Loucy (cell line): Measurements from ENCODE around the gene GIGYF2.

Experiments
- H2AFZ ChIP-seq: fragments of 200-600 bp; sonication (generic); 2 replicates; pipeline ENCODE4 v1.6.0; 2016; ENCODE audit warnings: antibody characterized with exemption, mild to moderate bottlenecking, low read length, moderate library complexity
- H3F3A ChIP-seq: fragments of 200-600 bp; 2 replicates; pipeline ENCODE4 v1.6.0; 2016; ENCODE audit warnings: antibody characterized with exemption, low read depth, mild to moderate bottlenecking
- H3K27me3 ChIP-seq: fragments of 200-600 bp; sonication (generic); 2 replicates; pipeline ENCODE4 v1.6.1; 2014; ENCODE audit warnings: low read length, mild to moderate bottlenecking; ENCODE audit not compliant: insufficient read depth, poor library complexity, severe bottlenecking
- H3K36me3 ChIP-seq: fragments of 200-600 bp; sonication (generic); 2 replicates; pipeline ENCODE4 v1.6.1; 2016; ENCODE audit warnings: low read length; ENCODE audit not compliant: insufficient read depth
- H3K4me1 ChIP-seq: fragments of 200-600 bp; sonication (generic); 2 replicates; pipeline ENCODE4 v1.5.1; 2014; ENCODE audit warnings: low read length, mild to moderate bottlenecking; ENCODE audit not compliant: insufficient read depth, poor library complexity, severe bottlenecking
- H3K4me2 ChIP-seq: fragments of 200-600 bp; sonication (generic); 2 replicates; pipeline ENCODE4 v1.6.0; 2014; ENCODE audit warnings: antibody characterized with exemption, low read length, low read depth, mild to moderate bottlenecking; ENCODE audit not compliant: poor library complexity, severe bottlenecking
- H3K4me3 ChIP-seq: fragments of 200-600 bp; sonication (generic); 2 replicates; pipeline ENCODE4 v1.5.1; 2014; ENCODE audit warnings: low read length, mild to moderate bottlenecking, mixed read lengths; ENCODE audit not compliant: poor library complexity, severe bottlenecking
- H3K79me2 ChIP-seq: fragments of 200-600 bp; sonication (generic); 2 replicates; pipeline ENCODE4 v1.6.1; 2014; ENCODE audit warnings: low read length; ENCODE audit not compliant: insufficient read depth
- H3K9ac ChIP-seq: fragments of 200-600 bp; sonication (generic); 2 replicates; pipeline ENCODE4 v1.6.0; 2014; ENCODE audit warnings: mild to moderate bottlenecking, low read depth, low read length, moderate library complexity; ENCODE audit not compliant: poor library complexity, severe bottlenecking
- H3K9me2 ChIP-seq: fragments of 200-600 bp; sonication (generic); replicated peaks from 2 replicates; pipeline ENCODE4 v1.6.1; 2016; ENCODE audit warnings: low read depth, low read length, mixed read lengths
- H3K9me3 ChIP-seq: fragments of 200-600 bp; sonication (generic); 2 replicates; pipeline ENCODE4 v1.6.1; 2014; ENCODE audit warnings: mild to moderate bottlenecking, antibody characterized with exemption, low read length, low read depth; ENCODE audit not compliant: insufficient read depth
- H4K20me1 ChIP-seq: fragments of 200-600 bp; sonication (generic); 2 replicates; pipeline ENCODE4 v1.6.0; 2014; ENCODE audit warnings: antibody characterized with exemption, low read length, mild to moderate bottlenecking; ENCODE audit not compliant: insufficient read depth, poor library complexity, severe bottlenecking
- CTCF ChIP-seq: fragments of 200-600 bp; sonication (generic); conservative IDR thresholded peaks from 2 replicates; pipeline ENCODE4 v1.5.1; 2014; ENCODE audit warnings: mild to moderate bottlenecking, antibody characterized with exemption, low read length
- EZH2phosphoT487 ChIP-seq: fragments of 200-600 bp; IDR thresholded peaks from 2 replicates; pipeline ENCODE4 v1.6.1; 2018; ENCODE audit warnings: antibody characterized with exemption, mild to moderate bottlenecking, moderate library complexity, borderline replicate concordance

GIGYF2 gene

GRCh38 chr2:232870018-232870765 is 173.1 kb downstream of the GIGYF2 start, which contains the start of gene SNORC:
TSS of gene SNORC (plus strand) at chr2:232870264. CDS start at chr2:232870342, 78 bp downstream.
- no peaks in the 10 kb centered on the region for H4K20me1 ChIP-seq
- no peak within 1 kb of the TSS for H3K4me3 ChIP-seq
- no peaks in the 10 kb centered on the region for H3K9me3 ChIP-seq
- no peaks in the 10 kb centered on the region for H3K36me3 ChIP-seq
- H3K27me3 ChIP-seq: no peaks in the 10 kb centered on the region
- no peak within 1 kb of the TSS for H3K4me2 ChIP-seq
- H3K9ac ChIP-seq: no peak within 1 kb of the TSS
- no peak for TF ChIP-seq EZH2phosphoT487
- no peak for TF ChIP-seq CTCF
- H3K79me2 ChIP-seq: no peaks in the 10 kb centered on the region
- no peaks in the 10 kb centered on the region for H3F3A ChIP-seq
- no peaks in the 10 kb centered on the region for H3K9me2 ChIP-seq
- no peaks in the 10 kb centered on the region for H3K4me1 ChIP-seq
- H2AFZ ChIP-seq: no peak within 1 kb of the TSS

- no peak overlapping the region for H3K9ac ChIP-seq
- no peaks in the 10 kb centered on the region for H3K4me1 ChIP-seq
- no peak overlapping the region for H2AFZ ChIP-seq
- no peaks in the 10 kb centered on the region for H3K9me2 ChIP-seq
- no peaks in the 10 kb centered on the region for H3K9me3 ChIP-seq
- no peaks in the 10 kb centered on the region for H3K36me3 ChIP-seq
- no peaks in the 10 kb centered on the region for H3F3A ChIP-seq
- H4K20me1 ChIP-seq: no peaks in the 10 kb centered on the region
- H3K27me3 ChIP-seq: no peaks in the 10 kb centered on the region
- TF ChIP-seq EZH2phosphoT487: no peak
- TF ChIP-seq CTCF: no peak
- no peaks in the 10 kb centered on the region for H3K79me2 ChIP-seq
- no peak overlapping the region for H3K4me3 ChIP-seq
- H3K4me2 ChIP-seq: no peak overlapping the region
Measured at GRCh38 chr2:232870766-232871371, 173.7 kb downstream of the GIGYF2 start.

GRCh38 chr2:232871418-232871834 is 174.3 kb downstream of the GIGYF2 start:
- Histone ChIP-seq H3K4me2 (no peak overlapping the region), H3K9me2 (no peaks in the 10 kb centered on the region)

More at GRCh38 chr2:232871418-232871834, 174.3 kb downstream of the GIGYF2 start:
- no peaks in the 10 kb centered on the region for H4K20me1 ChIP-seq
- no peaks in the 10 kb centered on the region for H3K36me3 ChIP-seq
- TF ChIP-seq CTCF: no peak
- no peaks in the 10 kb centered on the region for H3K4me1 ChIP-seq
- H3K9me3 ChIP-seq: no peaks in the 10 kb centered on the region
- no peaks in the 10 kb centered on the region for H3K79me2 ChIP-seq
- H3K9ac ChIP-seq: no peak overlapping the region
- H3K4me3 ChIP-seq: no peak overlapping the region
- no peaks in the 10 kb centered on the region for H3K27me3 ChIP-seq
- H2AFZ ChIP-seq: no peak overlapping the region
- H3F3A ChIP-seq: no peaks in the 10 kb centered on the region
